Globus pallidus (tissue), 1 donor: ENCODE results near the gene PIK3CD.

Experiments used
- DNase-seq: peaks from one replicate; pipeline ENCODE4 v3.0.0-alpha.2; 2015; ENCODE audit warnings: low spot score

The PIK3CD gene

GRCh38 chr1:9651565-9652378 is at the start of gene PIK3CD:
PIK3CD (plus strand) TSS chr1:9651731; CDS start chr1:9710456, 58,725 bp downstream.
- DNase-seq = no peak

- DNase-seq = no peak
Measured at GRCh38 chr1:9601942-9602793, 49.4 kb upstream of the PIK3CD start.

GRCh38 chr1:9602794-9603167 is 48.8 kb upstream of the PIK3CD start:
- no peak for DNase-seq

- no peak for DNase-seq
Measured at GRCh38 chr1:9603307-9603706, 48.2 kb upstream of the PIK3CD start.

GRCh38 chr1:9603766-9604753 is 47.5 kb upstream of the PIK3CD start:
- DNase-seq = no peak

GRCh38 chr1:9604836-9605235 is 46.7 kb upstream of the PIK3CD start:
- DNase-seq = no peak

GRCh38 chr1:9605946-9606455 is 45.5 kb upstream of the PIK3CD start:
- no peak for DNase-seq

- DNase-seq = no peak
Measured at GRCh38 chr1:9606458-9606857, 45.1 kb upstream of the PIK3CD start.

GRCh38 chr1:9606948-9607347 is 44.6 kb upstream of the PIK3CD start:
- no peak for DNase-seq

GRCh38 chr1:9607352-9607751 is 44.2 kb upstream of the PIK3CD start:
- DNase-seq = no peak

GRCh38 chr1:9609998-9610397 is 41.5 kb upstream of the PIK3CD start:
- DNase-seq = no peak

- no peak for DNase-seq
Measured at GRCh38 chr1:9610548-9610947, 41.0 kb upstream of the PIK3CD start.

- no peak for DNase-seq
Measured at GRCh38 chr1:9611716-9612115, 39.8 kb upstream of the PIK3CD start.

- no peak for DNase-seq
Measured at GRCh38 chr1:9612162-9612845, 39.2 kb upstream of the PIK3CD start.

- no peak for DNase-seq
Measured at GRCh38 chr1:9612871-9613624, 38.5 kb upstream of the PIK3CD start.

GRCh38 chr1:9613625-9614299 is 37.8 kb upstream of the PIK3CD start:
- no peak for DNase-seq

- DNase-seq = no peak
Measured at GRCh38 chr1:9615316-9616063, 36.0 kb upstream of the PIK3CD start.

- DNase-seq = no peak
Measured at GRCh38 chr1:9618909-9619679, 32.4 kb upstream of the PIK3CD start.
